IPS-NIHi7 (cell line): ENCODE data around the gene GGTLC1.
A peak's percentile ranks its signal among the peaks of the same experiment; 100 is the strongest.
"Not testable (repeated sequence)": the region's sequence is repeated elsewhere in the genome, so short reads cannot be mapped to it uniquely, and the experiment has no call there.

Experiments
- DNase-seq: peaks from one replicate; pipeline ENCODE4 v3.0.0; 2012; ENCODE audit warnings: mixed read lengths; ENCODE audit errors: extremely low spot score

The GGTLC1 gene

DNA sequence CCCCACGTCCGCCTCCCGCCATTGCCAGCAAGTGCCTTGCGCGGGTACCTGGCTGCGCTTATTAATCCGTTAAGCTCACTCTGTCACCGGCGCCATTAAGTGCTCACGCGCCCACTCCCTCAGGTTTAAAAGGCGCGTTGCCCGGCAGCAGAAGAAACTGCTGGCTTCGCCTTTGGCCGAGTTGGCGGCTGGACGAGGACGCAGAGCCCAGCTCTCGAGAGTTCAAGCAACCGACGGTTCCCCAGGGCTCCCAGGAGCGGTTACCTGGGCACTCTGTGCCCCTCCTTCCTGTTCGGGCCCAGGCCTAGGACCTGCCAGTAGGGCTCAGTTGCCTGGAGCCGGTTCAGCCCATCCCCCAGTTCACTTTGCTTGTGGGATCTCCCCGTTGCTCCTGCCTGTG is at the start of gene GGTLC1:
GGTLC1 (minus strand) TSS at position 219 of the 400 bp plus-strand sequence. CDS start 2,168 bp downstream, outside the sequence.
- no peak for DNase-seq

- no peak for DNase-seq
Measured at GRCh38 chr20:24034820-24035219, 46.2 kb upstream of the GGTLC1 start.

DNA sequence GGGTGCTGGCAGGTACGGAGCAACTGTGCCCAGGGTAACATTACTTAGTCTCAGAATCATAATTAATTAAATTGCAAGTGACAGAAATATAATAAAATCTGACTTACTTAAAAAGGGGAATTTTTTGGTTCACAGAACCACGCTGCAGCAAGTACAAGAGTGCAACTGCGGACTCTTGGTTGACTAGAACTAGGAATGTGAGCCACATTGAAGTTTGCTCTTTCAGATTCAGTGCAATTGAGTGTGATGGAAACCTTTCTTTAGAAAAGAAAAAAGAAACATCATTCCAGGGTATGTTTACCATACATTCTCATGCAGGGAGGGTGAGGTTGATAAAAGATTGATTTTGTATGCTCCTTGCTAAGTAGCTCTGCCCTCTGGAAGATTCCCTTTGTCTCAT is 45.0 kb upstream of the GGTLC1 start:
- DNase-seq: no peak

DNA sequence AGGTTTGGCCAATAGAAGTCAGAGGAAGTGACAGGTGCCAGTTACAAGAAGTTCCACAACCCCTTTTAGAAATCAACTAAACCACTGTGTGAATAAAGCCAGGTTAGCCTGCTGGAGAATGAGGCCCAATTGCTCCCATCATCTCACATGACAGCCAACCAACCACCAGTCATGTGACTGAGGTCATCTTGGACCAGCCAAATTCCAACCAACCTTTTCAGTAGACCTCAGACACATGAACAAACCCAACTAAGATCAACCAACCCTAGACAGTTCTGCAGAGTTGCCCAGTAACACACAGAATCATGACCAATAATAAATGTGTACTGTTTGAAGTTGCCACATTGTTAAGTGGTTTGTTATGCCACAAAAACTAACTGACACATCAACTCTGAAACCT is 44.6 kb upstream of the GGTLC1 start:
- no peak for DNase-seq

DNA sequence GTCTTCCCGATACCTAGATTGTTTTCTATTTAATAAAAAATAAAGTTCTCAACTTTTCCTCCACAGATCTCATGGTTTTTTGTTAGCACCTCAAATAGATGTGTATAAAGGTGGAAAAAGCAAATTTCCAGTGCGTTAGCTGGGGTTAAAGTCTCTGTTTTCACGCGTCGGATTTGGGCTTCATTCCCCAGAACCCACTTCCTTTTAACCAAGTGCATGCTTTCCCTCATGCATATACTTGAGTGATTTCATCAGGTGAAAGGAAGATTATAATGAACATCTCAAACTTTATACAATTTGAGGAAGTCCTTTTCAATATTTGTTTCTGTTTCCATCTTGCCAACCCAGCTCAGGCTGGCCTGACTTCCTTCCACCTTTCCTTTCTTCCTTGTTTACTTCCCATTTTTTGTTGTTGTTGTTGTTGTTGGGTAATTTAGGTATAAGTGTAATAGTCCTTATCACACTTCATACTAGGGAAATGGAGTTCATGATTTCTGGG is 43.9 kb upstream of the GGTLC1 start:
- DNase-seq: no peak

DNA sequence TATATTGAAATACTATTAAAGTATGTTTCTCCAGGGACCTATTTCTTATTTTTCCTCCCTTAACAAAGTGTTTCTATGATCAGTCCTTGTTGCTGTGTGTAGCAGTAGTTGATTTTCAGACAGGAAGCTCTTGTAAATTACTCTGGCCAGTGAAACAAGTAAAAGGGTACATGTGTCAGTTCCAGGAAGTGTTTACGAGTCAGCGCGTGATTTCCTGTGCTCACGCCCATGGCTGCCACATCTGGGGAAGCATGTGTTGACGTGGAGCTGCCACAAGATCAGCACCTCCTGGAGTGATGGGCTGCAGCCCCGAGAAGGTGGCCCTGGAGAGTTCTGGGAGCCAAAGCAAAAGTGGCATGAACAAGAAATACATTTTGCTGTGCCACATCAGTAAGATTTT is 38.6 kb upstream of the GGTLC1 start:
- DNase-seq: no peak

DNA sequence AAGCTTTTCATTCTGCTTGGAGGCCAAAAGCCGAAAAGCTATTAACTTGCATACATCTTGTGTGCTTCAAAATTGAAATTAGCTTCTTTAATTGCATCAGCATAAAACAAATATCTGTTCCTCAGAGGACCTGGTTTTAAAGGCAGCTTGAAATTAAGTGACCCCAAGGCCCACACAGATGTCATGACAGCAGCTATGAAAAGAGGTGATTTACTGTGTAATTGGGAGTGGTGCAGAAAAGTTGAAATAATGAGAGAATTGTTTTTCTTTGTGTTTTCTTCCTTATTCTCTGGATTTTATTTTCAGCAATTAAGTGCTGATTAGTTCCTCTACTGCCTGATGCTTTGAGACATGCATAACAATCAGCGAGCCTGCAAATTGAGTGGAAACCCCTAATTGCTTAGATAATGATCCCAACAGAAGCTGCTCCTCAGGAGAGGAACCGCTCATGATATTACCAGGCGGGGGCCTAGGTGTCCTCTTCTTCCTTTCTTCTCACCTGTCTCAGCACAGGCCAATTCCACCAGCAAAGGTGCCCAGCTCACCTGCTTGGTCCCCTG is 34.1 kb upstream of the GGTLC1 start:
- DNase-seq: no peak

DNA sequence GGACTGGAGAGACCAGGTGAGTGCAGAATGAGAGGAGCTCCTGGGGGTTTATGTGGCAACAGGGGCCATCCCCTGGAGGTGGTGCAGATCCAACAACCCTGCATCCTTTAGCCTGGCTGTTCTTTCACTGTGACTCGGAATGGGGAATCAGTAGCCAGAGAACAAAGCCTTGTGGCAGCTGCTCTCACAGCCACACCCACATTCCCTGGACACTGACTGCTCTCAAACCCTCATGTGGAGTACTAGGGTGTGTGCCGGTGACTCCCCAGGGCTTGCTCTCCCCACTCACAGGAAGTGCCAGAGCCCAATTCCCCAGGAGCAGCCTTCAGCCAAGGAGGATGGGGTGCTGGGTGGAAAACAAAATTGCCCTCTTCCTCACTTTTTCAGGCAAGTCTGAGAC is 30.2 kb upstream of the GGTLC1 start:
- DNase-seq: peak; percentile 26

- no peak for DNase-seq
Measured at GRCh38 chr20:24017458-24017755, 28.8 kb upstream of the GGTLC1 start.

DNA sequence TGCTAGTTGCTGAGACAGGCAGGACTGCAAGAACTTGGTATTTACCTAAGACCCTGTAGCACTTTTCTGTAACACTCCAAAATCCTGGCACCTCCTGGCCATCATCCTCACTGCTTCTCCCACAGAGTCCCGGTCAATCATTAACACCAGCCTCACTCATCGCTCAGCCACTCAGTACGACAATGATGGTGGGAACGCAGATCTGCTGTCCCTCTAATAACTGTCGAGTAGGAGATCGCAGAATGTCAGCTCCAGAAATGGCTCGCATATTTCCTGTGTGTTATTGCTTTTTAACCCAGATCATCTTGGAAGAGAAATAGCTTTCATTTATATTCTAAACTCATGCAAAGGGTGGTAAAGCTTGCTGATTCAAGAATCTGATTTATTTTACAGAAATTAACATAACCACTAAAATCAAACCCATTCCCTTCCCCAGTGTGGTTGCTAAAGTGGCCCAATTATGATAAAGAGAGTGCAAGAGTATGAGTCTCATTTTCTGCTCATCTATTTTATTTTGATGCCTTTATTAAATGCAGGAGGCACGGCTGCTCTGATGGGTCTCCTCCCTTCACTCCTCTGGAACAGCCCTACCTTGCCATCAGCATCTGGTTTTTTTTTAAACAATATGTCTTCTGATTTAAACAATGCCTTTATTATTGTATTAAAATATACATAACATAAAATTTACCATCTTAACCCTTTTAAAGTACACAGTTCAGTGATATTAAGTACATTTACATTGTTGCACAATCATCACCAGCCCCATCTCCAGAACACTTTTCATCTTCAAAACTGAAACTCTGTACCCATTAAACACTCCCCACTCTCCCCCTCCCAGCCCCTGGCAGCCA is 28.3 kb upstream of the GGTLC1 start:
- DNase-seq: no peak

DNA sequence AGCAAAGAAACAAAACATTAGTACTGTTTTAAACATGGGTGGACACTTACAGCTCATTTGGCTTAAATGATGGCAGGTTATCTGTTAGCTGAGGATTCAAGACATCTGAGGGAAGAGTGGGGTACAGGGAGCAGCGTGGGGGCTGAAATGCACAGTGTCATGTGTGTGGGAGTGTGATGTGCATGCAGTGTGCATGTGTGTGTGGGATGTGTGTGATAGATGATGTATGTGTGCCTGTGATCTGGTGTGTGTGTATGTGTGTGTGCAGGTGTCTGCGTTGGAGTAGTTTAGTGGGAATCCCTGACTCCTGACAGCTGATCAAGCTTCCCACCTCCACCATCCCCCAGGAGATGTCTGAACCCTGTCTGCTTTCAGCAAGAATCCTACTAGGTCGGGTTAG is 25.4 kb upstream of the GGTLC1 start:
- no peak for DNase-seq

DNA sequence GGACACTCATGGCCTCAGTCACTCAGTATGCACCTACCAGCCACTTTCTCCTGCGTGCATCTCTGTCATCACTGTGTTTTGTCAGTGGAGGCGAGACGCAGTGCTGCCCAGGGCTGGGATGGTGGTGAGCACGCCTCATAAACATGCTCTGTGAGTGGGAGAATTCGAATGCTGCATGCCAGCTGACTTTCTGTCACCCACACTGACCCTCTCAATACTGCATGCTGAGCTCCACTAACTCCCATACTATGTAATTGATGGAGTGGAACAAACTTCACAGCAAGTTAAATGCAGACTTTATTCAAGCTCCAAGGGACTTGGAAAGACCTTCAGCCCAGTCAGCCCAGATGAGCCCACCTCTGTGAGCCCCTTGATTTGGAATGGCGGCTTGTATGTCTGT is 22.7 kb upstream of the GGTLC1 start:
- no peak for DNase-seq

DNA sequence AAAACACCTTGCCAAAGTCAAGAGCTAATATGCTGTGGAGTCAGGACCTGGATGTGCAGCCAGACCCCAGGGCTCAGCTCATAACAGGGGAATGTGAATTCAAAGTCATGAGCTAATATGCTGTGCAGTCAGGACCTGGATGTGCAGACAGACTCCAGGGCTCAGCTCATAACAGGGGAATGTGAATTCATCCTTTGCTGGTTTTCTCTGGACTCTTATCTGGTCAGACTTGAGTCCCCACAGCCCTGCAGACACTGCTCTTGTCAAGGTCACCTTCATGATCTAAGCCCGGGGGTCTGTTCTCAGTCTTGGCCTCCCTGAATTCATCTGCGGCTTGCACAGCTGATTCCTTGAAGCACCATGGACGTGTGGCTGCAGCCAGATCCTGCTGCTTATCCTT is 19.2 kb upstream of the GGTLC1 start:
- DNase-seq: no peak

DNA sequence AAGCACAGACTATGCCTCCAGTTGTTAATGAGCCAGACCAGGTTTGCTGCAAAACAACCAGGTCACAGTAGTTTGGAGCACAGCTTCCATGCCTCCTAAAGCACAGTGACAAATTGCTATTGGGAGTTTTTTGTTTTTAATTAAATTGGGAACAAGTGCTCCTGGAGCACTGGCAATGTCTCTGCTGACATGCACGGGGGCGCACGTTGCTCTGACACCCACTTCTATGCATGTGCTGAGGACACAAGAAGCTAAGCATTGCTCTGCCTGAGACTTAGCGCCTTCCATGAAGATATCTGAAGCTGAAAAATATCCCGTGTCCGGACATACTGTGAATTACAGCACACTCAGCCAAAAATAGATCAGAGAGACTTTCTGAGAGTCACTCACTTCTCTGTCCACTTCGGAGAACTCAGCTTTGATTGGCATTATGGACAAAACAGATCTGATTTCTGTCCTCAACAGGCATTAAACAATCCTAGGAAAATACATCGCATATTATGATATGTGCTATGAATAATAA is 18.6 kb upstream of the GGTLC1 start:
- DNase-seq: no peak

GRCh38 chr20:24006626-24007025 is 18.0 kb upstream of the GGTLC1 start:
- DNase-seq: no peak

- DNase-seq: peak; percentile 52
Measured at GRCh38 chr20:24004471-24004870, 15.9 kb upstream of the GGTLC1 start.

DNA sequence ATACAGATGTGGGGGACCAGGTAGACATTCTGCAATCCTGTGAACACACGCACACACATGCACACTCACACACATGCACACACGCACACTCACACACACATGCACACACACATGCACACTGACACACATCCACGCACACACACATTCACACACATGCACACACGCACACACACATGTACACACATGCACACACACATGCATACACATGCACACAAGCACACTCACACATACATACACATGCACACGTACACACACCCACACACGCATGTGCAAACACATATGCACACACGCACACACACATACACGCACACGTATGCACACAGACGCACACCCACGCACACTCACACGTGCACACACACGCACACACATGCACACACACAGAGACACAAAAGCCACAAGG is 14.3 kb upstream of the GGTLC1 start:
- DNase-seq: no peak

GRCh38 chr20:24001712-24002405 is 13.3 kb upstream of the GGTLC1 start:
- no peak for DNase-seq

DNA sequence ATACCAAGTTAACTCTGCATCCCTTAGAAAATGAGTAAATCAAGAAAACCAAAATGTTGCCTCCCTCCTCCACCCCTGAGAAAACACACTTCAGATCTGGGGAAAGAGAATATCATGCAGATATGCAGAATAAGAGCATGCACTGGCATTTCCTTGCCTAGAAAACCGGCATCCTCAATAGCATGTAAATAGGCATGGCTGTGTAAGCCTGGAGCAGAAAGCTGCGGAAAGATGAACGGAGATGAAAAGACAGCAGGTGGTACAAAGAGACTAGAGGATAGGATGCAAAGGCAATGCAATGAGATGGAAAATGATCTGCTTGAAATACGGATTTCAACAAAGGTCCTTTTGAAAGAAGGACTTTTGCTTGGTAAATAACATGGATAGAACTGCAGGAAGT is 10.3 kb upstream of the GGTLC1 start:
- no peak for DNase-seq

DNA sequence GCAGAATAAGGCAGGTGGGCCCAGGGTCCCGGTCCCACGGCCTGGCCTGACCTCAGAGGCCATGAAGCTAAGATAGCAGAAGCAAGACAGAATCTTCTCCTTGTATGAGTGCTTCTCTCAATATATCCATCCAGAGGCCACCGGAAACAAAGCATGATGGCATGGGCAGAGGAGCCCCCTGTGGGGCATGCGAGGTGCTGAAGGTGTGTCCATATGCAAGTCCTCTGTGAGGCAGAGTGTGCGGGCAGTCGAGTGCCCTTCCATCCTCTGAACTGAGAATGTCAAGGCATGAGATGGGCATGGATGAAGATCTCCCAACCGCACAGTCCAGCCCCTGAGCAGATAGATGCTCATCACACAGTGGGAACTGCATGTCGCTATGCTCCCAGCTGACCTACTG is 9.8 kb upstream of the GGTLC1 start:
- no peak for DNase-seq

- DNase-seq: peak; percentile 34
Measured at GRCh38 chr20:23995905-23996666, 7.5 kb upstream of the GGTLC1 start.

DNA sequence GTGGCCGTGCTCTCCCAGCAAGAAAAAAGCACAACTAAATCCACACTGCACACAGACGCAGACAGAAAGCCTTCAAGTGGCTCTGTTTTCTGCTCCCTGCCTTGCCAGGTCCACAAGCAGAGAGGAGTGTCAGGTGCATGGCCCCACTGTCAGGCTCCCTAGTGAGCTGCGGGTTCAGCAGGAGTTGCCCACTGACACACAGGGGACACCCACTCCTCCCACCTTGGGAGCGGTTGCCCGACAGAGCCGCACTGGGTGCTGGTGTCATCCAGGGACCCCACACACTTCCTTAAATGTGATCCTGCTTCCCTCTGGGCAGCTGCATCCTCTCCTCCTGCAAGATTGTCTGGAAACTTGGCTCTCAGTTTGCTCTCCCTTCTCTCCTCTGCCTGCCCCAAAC is 6.7 kb upstream of the GGTLC1 start:
- not testable (repeated sequence) for DNase-seq
